ENCODE results near the gene GSE1. TPM values are rescaled to one million over a fixed set of nuclear protein-coding genes. Genes with fewer than 3 reads are reported as not detected.
A peak's percentile ranks its signal among the peaks of the same experiment; 100 is the strongest.

The GSE1 gene
- total RNA-seq, 4 donors from 2014 or later, result 100 to 139 (median 120) TPM

DNA sequence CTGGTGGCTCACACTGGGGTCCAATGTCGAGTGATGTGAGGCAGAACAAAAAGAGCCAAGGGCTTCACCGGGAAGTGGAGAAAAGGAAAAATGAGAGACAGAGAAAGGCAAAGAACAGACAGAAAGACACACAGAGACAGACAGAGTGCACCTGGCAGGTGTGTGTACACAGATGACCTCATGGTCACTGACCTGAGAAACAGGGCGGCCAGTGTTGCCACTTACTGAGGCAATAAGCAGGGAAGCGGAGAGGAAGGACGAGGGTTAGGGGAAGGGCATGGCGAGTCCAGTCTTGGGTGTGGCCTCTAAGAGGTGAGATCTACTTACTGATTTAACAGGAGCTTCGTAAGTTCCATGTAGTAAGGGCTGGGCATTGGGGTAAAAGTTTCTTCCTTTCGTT is 68.1 kb downstream of the GSE1 start:
- Histone ChIP-seq H3K27me3 (no peaks in the 10 kb centered on the region), H3K27ac (peak overlapping the region; percentile 25 to 55 (median 40)), H3K4me3 (no peak overlapping the region), H3K9me3 (no peaks in the 10 kb centered on the region), H3K36me3 (peaks cover 0 to 12% (median 0%) of the 10 kb centered on the region in 4 donors), H3K4me1 (peaks cover 0 to 30% (median 11%) of the 10 kb centered on the region in 4 donors)
- intact Hi-C loops (cut with DNase I; ENCODE audit: low total_unique reads) (no loop called here), in situ Hi-C loops (cut with MboI; ENCODE audit: low pct_ligation_motif_present in 1 of 4, low pct_unique_long_range_greater_than_20kb in 1 of 4, low sequenced_read_pairs in 3 of 4) (no loop called here)
- peak; percentile 61 for DNase-seq
- 68 to 76% methylated on average over 8 of the region's 8 CpGs for WGBS, 2 donors (ENCODE audit: low coverage in 1 of 2)
- TF ChIP-seq CTCF (IDR thresholded peaks at IDR 0.05) (no peak), POLR2A (IDR thresholded peaks at IDR 0.05) (no peak), POLR2AphosphoS5 (IDR thresholded peaks at IDR 0.05) (peak in 2 of 3 donors; percentile 26 to 40), EP300 (IDR thresholded peaks at IDR 0.05; ENCODE audit: low read depth) (no peak)

DNA sequence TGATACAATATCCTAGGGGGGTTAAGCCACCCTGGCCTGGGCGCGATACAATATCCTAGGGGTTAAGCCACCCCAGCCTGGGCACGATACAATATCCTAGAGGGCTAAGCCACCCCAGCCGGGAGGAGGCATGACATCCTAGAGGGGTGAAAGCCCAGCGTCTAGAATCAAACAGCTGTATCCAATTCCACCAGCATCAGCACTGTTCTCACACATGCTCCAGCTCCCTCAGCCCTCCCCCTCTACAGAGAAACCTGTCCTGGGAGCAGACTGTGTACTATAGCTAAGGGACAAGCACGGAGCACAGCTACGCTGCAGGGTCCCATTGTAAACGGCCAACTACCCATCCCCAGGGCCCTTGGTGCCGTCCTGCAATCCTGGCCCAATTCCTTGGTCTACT is 69.4 kb downstream of the GSE1 start:
- Histone ChIP-seq H3K36me3 (no peaks in the 10 kb centered on the region), H3K9me3 (no peaks in the 10 kb centered on the region), H3K4me1 (peaks cover 0 to 37% (median 14%) of the 10 kb centered on the region in 4 donors), H3K4me3 (no peak overlapping the region), H3K27me3 (no peaks in the 10 kb centered on the region), H3K27ac (no peak overlapping the region)
- TF ChIP-seq POLR2A (IDR thresholded peaks at IDR 0.05) (no peak), POLR2AphosphoS5 (IDR thresholded peaks at IDR 0.05) (no peak), EP300 (IDR thresholded peaks at IDR 0.05; ENCODE audit: low read depth) (no peak), CTCF (IDR thresholded peaks at IDR 0.05) (no peak)
- in situ Hi-C loops (cut with MboI; ENCODE audit: low pct_ligation_motif_present in 1 of 4, low pct_unique_long_range_greater_than_20kb in 1 of 4, low sequenced_read_pairs in 3 of 4), result no loop called here
- intact Hi-C loops (cut with DNase I; ENCODE audit: low total_unique reads), result no loop called here
- 79 to 93% methylated on average over 3 to 9 of the region's 9 CpGs for WGBS, 2 donors (ENCODE audit: low coverage in 1 of 2)
- no peak for DNase-seq

GRCh38 chr16:85683363-85683762 is 70.2 kb downstream of the GSE1 start:
- Histone ChIP-seq H3K9me3 (no peaks in the 10 kb centered on the region), H3K4me1 (peaks cover 5 to 42% (median 17%) of the 10 kb centered on the region in 4 donors), H3K27me3 (no peaks in the 10 kb centered on the region), H3K4me3 (no peak overlapping the region), H3K27ac (no peak overlapping the region), H3K36me3 (no peaks in the 10 kb centered on the region)
- in situ Hi-C loops (cut with MboI; ENCODE audit: low pct_ligation_motif_present in 1 of 4, low pct_unique_long_range_greater_than_20kb in 1 of 4, low sequenced_read_pairs in 3 of 4) (no loop called here), intact Hi-C loops (cut with DNase I; ENCODE audit: low total_unique reads) (no loop called here)
- no peak for DNase-seq
- no peak for TF ChIP-seq POLR2AphosphoS5 (IDR thresholded peaks at IDR 0.05)

- in situ Hi-C loops (cut with MboI; ENCODE audit: low pct_ligation_motif_present in 1 of 4, low pct_unique_long_range_greater_than_20kb in 1 of 4, low sequenced_read_pairs in 3 of 4) (no loop called here), intact Hi-C loops (cut with DNase I; ENCODE audit: low total_unique reads) (no loop called here)
- no peaks in the 10 kb centered on the region for H3K27me3 ChIP-seq
- WGBS, 2 donors (ENCODE audit: low coverage in 1 of 2), result 100% methylated on average over 1 to 2 of the region's 2 CpGs
- H3K9me3 ChIP-seq, result no peaks in the 10 kb centered on the region
- no peaks in the 10 kb centered on the region for H3K36me3 ChIP-seq
- no peak for TF ChIP-seq POLR2AphosphoS5 (IDR thresholded peaks at IDR 0.05)
- TF ChIP-seq POLR2A (IDR thresholded peaks at IDR 0.05), result no peak
- no peak overlapping the region for H3K4me3 ChIP-seq
- no peak overlapping the region for H3K27ac ChIP-seq
- no peak for DNase-seq
- peaks cover 6 to 40% (median 22%) of the 10 kb centered on the region in 4 donors for H3K4me1 ChIP-seq
These were observed 72.1 kb downstream of the GSE1 start for GRCh38 chr16:85685251-85685650.

DNA sequence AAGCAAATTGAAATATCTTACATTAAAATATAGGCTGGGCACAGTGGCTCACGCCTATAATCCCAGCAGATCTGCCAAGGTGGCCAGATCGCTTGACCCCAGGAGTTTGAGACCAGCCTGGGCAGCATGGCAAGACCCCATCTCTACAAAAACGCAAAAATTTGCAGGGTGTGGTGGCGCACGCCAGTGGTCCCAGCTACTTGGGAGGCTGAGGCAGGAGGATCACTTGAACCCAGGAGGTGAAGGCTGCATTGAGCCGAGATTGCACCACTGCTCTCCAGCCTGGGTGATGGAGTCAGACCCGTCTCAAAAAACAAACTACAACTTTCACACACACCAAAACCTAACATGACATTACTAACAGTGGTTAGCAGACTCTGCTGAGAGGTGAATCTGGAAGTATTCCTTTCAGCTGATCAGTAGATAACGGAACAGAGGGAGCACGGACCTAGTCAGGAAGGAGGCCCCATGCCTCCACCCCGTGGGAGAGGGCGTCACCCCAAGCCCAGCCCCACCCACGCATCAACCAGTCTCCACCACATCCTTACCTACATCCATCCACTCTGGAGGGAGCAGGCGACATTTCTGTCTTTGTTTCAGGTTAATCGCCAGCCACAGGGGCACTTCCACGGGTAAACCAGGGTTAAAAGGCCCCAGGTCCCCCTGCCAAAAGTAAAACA is 73.9 kb downstream of the GSE1 start:
- 53 to 56% methylated on average over 5 to 15 of the region's 15 CpGs for WGBS, 2 donors (ENCODE audit: low coverage in 1 of 2)
- TF ChIP-seq EP300 (IDR thresholded peaks at IDR 0.05; ENCODE audit: low read depth) (no peak), CTCF (IDR thresholded peaks at IDR 0.05) (no peak), POLR2A (IDR thresholded peaks at IDR 0.05) (no peak), POLR2AphosphoS5 (IDR thresholded peaks at IDR 0.05) (no peak)
- H3K4me1 ChIP-seq, result peaks cover 6 to 28% (median 17%) of the 10 kb centered on the region in 4 donors
- intact Hi-C loops (cut with DNase I; ENCODE audit: low total_unique reads), result no loop called here
- in situ Hi-C loops (cut with MboI; ENCODE audit: low pct_ligation_motif_present in 1 of 4, low pct_unique_long_range_greater_than_20kb in 1 of 4, low sequenced_read_pairs in 3 of 4), result no loop called here
- no peaks in the 10 kb centered on the region for H3K9me3 ChIP-seq
- H3K4me3 ChIP-seq, result no peak overlapping the region
- H3K27ac ChIP-seq, result peak overlapping the region; percentile 40 to 79 (median 56)
- no peaks in the 10 kb centered on the region for H3K36me3 ChIP-seq
- DNase-seq, result peak; percentile 67
- no peaks in the 10 kb centered on the region for H3K27me3 ChIP-seq
